HG02798 (cell line): ENCODE data around the gene CPTP.

ENCODE experiments used
- ATAC-seq: cut with Tn5 transposase; IDR thresholded peaks from one replicate; pipeline ENCODE4 v1.9.1; 2021; ENCODE audit warnings: mild to moderate bottlenecking; ENCODE audit not compliant: unreplicated experiment, poor library complexity

The CPTP gene

GRCh38 chr1:1376551-1377226 lies 52.1 kb downstream of the CPTP start:
- no peak for ATAC-seq

DNA sequence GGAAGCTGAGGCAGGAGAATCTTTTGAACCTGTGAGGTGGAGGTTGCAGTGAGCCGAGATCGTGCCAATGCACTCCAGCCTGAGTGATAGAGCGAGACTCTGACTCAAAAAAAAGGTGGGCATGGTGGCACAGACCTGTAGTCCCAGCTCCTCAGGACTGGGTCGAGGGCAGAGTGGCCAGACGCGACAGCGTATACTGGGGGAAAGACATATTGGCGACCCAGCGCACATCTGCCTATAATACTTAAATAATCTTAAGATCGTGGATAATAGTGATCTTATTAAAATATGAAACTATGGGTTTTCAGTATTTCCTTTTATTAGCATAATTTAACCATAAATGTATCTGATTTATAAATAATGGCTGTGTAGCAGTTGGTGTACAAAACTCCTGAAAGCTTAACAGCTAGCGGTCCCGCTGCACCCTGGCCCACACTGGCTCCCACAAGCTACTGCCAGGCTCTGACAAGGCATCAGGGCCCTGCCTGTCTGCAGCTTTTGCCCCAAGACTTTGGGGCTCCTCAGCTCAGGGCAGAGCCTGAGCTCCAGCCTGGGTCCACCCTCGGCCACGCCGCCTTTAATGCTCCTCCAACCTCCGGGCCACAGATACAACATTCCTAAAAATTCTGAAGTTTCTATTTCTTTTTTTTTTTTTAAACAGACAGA lies 53.1 kb downstream of the CPTP start:
- no peak for ATAC-seq
